ENCODE results near the gene TENM3. TPM values are rescaled to one million over a fixed set of nuclear protein-coding genes. Genes with fewer than 3 reads are reported as not detected.

The TENM3 gene
- total RNA-seq, 1 experiment from 2014 or later = not detected

DNA sequence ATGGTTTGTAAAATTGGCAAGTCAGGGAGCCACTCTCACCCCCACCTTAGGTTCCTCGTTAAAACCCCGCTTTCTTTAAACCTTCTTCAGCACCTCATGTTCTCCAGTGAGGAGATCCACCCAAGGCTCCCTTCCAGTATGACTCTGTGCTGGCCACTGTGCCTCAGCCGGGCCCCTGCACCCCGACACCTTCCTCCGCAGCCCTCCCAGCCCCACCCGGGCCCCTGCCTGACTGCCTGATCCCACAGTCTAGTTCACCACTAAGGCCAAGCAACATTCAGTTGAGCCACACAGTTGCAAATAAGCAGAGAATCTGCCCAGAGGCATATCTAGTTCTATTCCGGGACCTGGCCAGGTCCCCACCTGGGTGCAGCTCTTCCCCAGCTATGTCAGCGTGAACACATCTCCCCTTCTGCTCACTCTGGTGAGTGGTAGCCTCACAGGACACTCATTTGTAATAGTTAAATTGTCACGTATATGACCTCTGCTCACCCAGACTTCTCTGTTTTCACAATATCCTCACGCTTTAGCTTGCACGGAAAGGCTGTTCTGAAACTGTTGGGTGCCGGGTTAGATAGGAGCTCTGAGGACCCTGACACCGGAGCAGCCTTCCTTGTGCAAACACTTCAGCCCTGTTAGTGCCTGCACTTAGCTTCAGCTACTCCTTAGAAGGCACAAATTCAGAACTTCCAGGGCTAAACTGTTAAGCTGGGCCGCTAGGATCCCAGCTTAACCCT is 527.2 kb downstream of the TENM3 start:
- CTCF ChIA-PET = no interaction called here
- intact Hi-C loops (cut with micrococcal nuclease; ENCODE audit: unreplicated experiment) = no loop called here

DNA sequence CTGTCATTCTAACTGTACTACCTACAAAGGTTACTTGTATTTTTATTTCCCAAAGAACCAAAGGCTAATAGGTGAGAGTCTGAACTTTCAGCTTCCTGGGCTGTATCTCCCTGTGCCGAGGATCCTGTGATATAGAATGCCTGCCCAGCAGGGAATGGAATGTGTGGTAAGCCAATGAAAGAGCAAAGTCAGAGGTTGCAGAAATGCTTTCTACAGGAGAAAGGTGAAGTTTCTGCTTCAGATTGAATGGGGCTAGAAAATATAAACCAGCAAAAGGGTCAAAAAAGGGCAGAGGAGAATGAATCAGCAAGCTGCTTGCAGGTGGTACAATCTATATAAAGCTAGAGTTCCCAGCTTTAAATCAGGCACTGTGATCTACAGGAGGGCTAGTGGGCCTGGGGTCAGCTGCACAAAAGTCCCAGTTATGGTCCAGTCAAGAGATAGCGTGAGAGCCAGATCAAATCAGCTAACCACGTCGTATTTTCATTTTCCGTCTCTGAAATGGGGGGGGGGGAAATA is 527.9 kb downstream of the TENM3 start:
- Histone ChIP-seq H3K9me2 (ENCODE audit: insufficient read depth) (no peaks in the 10 kb centered on the region), H3K36me3 (ENCODE audit: low read depth) (no peaks in the 10 kb centered on the region), H3K4me3 (no peak overlapping the region), H2AFZ (no peak overlapping the region), H3K27me3 (ENCODE audit: insufficient read depth, low read depth) (peaks cover 90% of the 10 kb centered on the region), H4K20me1 (ENCODE audit: insufficient read depth) (no peaks in the 10 kb centered on the region), H3K79me2 (ENCODE audit: low read depth) (no peaks in the 10 kb centered on the region), H3K4me1 (replicated peaks; ENCODE audit: insufficient read depth) (no peaks in the 10 kb centered on the region), H3F3A (ENCODE audit: insufficient read depth, low read depth) (no peaks in the 10 kb centered on the region), H3K4me2 (no peak overlapping the region), H3K9me3 (ENCODE audit: insufficient read depth, low read depth) (no peaks in the 10 kb centered on the region), H3K27ac (no peak overlapping the region)
- intact Hi-C loops (cut with micrococcal nuclease; ENCODE audit: unreplicated experiment) = no loop called here
- BruUV-seq (replicated peaks) = no TSS peak
- DNase-seq = no peak
- CTCF ChIA-PET = no interaction called here
- POLR2A ChIA-PET (ENCODE audit: unreplicated experiment) = no interaction called here
- no peak for TF ChIP-seq CTCF (conservative IDR thresholded peaks at IDR 0.05)
- no peak for TF ChIP-seq EZH2 (IDR thresholded peaks at IDR 0.05; ENCODE audit: low read depth)

More for the DNA sequence above, 527.2 kb downstream of the TENM3 start:
- H3K36me3 ChIP-seq (ENCODE audit: low read depth) = no peaks in the 10 kb centered on the region
- H4K20me1 ChIP-seq (ENCODE audit: insufficient read depth) = no peaks in the 10 kb centered on the region
- H3K4me2 ChIP-seq = no peak overlapping the region
- DNase-seq = no peak
- no TSS peak for BruUV-seq (replicated peaks)
- H3F3A ChIP-seq (ENCODE audit: insufficient read depth, low read depth) = no peaks in the 10 kb centered on the region
- no peak overlapping the region for H3K27ac ChIP-seq
- no peaks in the 10 kb centered on the region for H3K9me2 ChIP-seq (ENCODE audit: insufficient read depth)
- peaks cover 95% of the 10 kb centered on the region for H3K27me3 ChIP-seq (ENCODE audit: insufficient read depth, low read depth)
- POLR2A ChIA-PET (ENCODE audit: unreplicated experiment) = no interaction called here
- H2AFZ ChIP-seq = no peak overlapping the region
- no peak for TF ChIP-seq CTCF (conservative IDR thresholded peaks at IDR 0.05)
- no peak for TF ChIP-seq EZH2 (IDR thresholded peaks at IDR 0.05; ENCODE audit: low read depth)
- no peaks in the 10 kb centered on the region for H3K79me2 ChIP-seq (ENCODE audit: low read depth)
- H3K4me3 ChIP-seq = no peak overlapping the region
- H3K9me3 ChIP-seq (ENCODE audit: insufficient read depth, low read depth) = no peaks in the 10 kb centered on the region
- H3K4me1 ChIP-seq (replicated peaks; ENCODE audit: insufficient read depth) = no peaks in the 10 kb centered on the region

DNA sequence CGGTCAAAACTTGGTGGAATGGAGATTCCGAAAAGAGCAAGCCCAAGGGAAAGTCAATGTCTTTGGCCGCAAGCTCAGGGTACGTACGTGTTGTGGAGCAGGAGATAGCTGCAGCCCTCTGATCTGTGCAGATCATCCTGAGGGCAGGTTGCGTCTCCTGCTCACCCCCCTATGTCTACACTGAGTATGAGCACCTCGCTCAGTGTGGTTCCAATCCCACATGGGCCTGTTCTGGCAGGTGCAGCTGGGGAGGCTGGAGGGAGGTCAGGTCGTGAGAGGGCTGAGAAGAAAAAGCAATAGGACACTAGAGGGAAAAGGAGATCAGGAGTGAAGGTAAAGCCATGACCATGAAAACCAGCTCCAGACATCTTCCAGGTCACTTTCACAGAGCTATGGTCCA is 531.9 kb downstream of the TENM3 start:
- no peak overlapping the region for H2AFZ ChIP-seq
- BruUV-seq (replicated peaks) = no TSS peak
- no peak overlapping the region for H3K4me3 ChIP-seq
- H3K27ac ChIP-seq = no peak overlapping the region
- intact Hi-C loops (cut with micrococcal nuclease; ENCODE audit: unreplicated experiment) = no loop called here
- CTCF ChIA-PET = no interaction called here
- DNase-seq = no peak
- H3F3A ChIP-seq (ENCODE audit: insufficient read depth, low read depth) = no peaks in the 10 kb centered on the region
- POLR2A ChIA-PET (ENCODE audit: unreplicated experiment) = no interaction called here
- H4K20me1 ChIP-seq (ENCODE audit: insufficient read depth) = no peaks in the 10 kb centered on the region
- H3K27me3 ChIP-seq (ENCODE audit: insufficient read depth, low read depth) = peaks cover 62% of the 10 kb centered on the region
- TF ChIP-seq CTCF (conservative IDR thresholded peaks at IDR 0.05) (no peak), EZH2 (IDR thresholded peaks at IDR 0.05; ENCODE audit: low read depth) (no peak)
- no peaks in the 10 kb centered on the region for H3K79me2 ChIP-seq (ENCODE audit: low read depth)
- H3K4me2 ChIP-seq = no peak overlapping the region
- no peaks in the 10 kb centered on the region for H3K36me3 ChIP-seq (ENCODE audit: low read depth)
- no peaks in the 10 kb centered on the region for H3K4me1 ChIP-seq (replicated peaks; ENCODE audit: insufficient read depth)
- H3K9me2 ChIP-seq (ENCODE audit: insufficient read depth) = no peaks in the 10 kb centered on the region
- no peaks in the 10 kb centered on the region for H3K9me3 ChIP-seq (ENCODE audit: insufficient read depth, low read depth)
